Glutamatergic neuron (in vitro differentiated cells): Measurements from ENCODE around the gene UBE2E1. TPM values are rescaled to one million over a fixed set of nuclear protein-coding genes. Genes with fewer than 3 reads are reported as not detected.

ENCODE experiments used
- DNase-seq: peaks from one replicate; pipeline ENCODE4 v3.0.0; 2022
- H3K27ac Mint-ChIP-seq: one replicate; pipeline ENCODE4 v1.8.0; 2020; ENCODE audit warnings: mild to moderate bottlenecking, mixed read lengths, inconsistent platforms; ENCODE audit not compliant: unreplicated experiment
- H3K27me3 Mint-ChIP-seq: one replicate; pipeline ENCODE4 v1.8.0; 2020; ENCODE audit warnings: mild to moderate bottlenecking, moderate library complexity, mixed read lengths, inconsistent platforms; ENCODE audit not compliant: unreplicated experiment
- H3K36me3 Mint-ChIP-seq: one replicate; pipeline ENCODE4 v1.8.0; 2020; ENCODE audit warnings: mild to moderate bottlenecking, mixed read lengths, inconsistent platforms; ENCODE audit not compliant: unreplicated experiment
- H3K4me1 Mint-ChIP-seq: one replicate; pipeline ENCODE4 v1.8.0; 2020; ENCODE audit warnings: mild to moderate bottlenecking, low read depth, mixed read lengths, inconsistent platforms; ENCODE audit not compliant: unreplicated experiment
- H3K4me3 Mint-ChIP-seq: one replicate; pipeline ENCODE4 v1.8.0; 2020; ENCODE audit warnings: mild to moderate bottlenecking, mixed read lengths, inconsistent platforms; ENCODE audit not compliant: unreplicated experiment
- H3K9me3 Mint-ChIP-seq: one replicate; pipeline ENCODE4 v1.8.0; 2020; ENCODE audit warnings: mild to moderate bottlenecking, moderate library complexity, mixed read lengths, inconsistent platforms; ENCODE audit not compliant: unreplicated experiment
- CTCF ChIP-seq: fragments of 200-600 bp; sonication (generic); IDR thresholded peaks from one replicate; pipeline ENCODE4 v1.5.0; 2021; ENCODE audit not compliant: partially characterized antibody, unreplicated experiment
- total RNA-seq: library from RNA; stranded (reverse); fragmentation: NEBNext Ultra II Directional; extraction: Animal tissue kit (Norgen Biotek cat#: 25700); gene quantifications from one replicate; pipeline ENCODE4 v1.2.1, GENCODE V29; 2021; ENCODE audit not compliant: unreplicated experiment

UBE2E1 gene
- total RNA-seq, 1 donor from 2014 or later, result 74.2 TPM

GRCh38 chr3:23793528-23794134 is 12.1 kb upstream of the UBE2E1 start:
- Mint-ChIP-seq H3K27me3 (peaks cover 2% of the 10 kb centered on the region), H3K36me3 (no peaks in the 10 kb centered on the region), H3K4me3 (no peak overlapping the region), H3K4me1 (peaks cover 2% of the 10 kb centered on the region), H3K27ac (no peak overlapping the region), H3K9me3 (no peaks in the 10 kb centered on the region)
- TF ChIP-seq CTCF, result no peak
- no peak for DNase-seq

GRCh38 chr3:23795096-23795495 is 10.7 kb upstream of the UBE2E1 start:
- no peaks in the 10 kb centered on the region for H3K36me3 Mint-ChIP-seq
- no peaks in the 10 kb centered on the region for H3K9me3 Mint-ChIP-seq
- no peak for DNase-seq
- TF ChIP-seq CTCF, result no peak
- no peaks in the 10 kb centered on the region for H3K27me3 Mint-ChIP-seq
- no peak overlapping the region for H3K4me3 Mint-ChIP-seq
- H3K27ac Mint-ChIP-seq, result no peak overlapping the region
- peaks cover 2% of the 10 kb centered on the region for H3K4me1 Mint-ChIP-seq

GRCh38 chr3:23796518-23796917 is 9.2 kb upstream of the UBE2E1 start:
- no peaks in the 10 kb centered on the region for H3K9me3 Mint-ChIP-seq
- H3K36me3 Mint-ChIP-seq, result no peaks in the 10 kb centered on the region
- TF ChIP-seq CTCF, result no peak
- no peaks in the 10 kb centered on the region for H3K4me1 Mint-ChIP-seq
- no peak for DNase-seq
- H3K4me3 Mint-ChIP-seq, result no peak overlapping the region
- H3K27me3 Mint-ChIP-seq, result no peaks in the 10 kb centered on the region
- no peak overlapping the region for H3K27ac Mint-ChIP-seq

GRCh38 chr3:23797491-23797890 is 8.3 kb upstream of the UBE2E1 start:
- Mint-ChIP-seq H3K4me1 (no peaks in the 10 kb centered on the region), H3K4me3 (no peak overlapping the region), H3K27ac (no peak overlapping the region), H3K36me3 (no peaks in the 10 kb centered on the region), H3K27me3 (no peaks in the 10 kb centered on the region), H3K9me3 (no peaks in the 10 kb centered on the region)
- no peak for DNase-seq
- TF ChIP-seq CTCF, result no peak

GRCh38 chr3:23798456-23798855 is 7.3 kb upstream of the UBE2E1 start:
- H3K36me3 Mint-ChIP-seq, result no peaks in the 10 kb centered on the region
- H3K4me1 Mint-ChIP-seq, result no peaks in the 10 kb centered on the region
- no peak for TF ChIP-seq CTCF

More at GRCh38 chr3:23798456-23798855, 7.3 kb upstream of the UBE2E1 start:
- H3K27ac Mint-ChIP-seq, result no peak overlapping the region
- no peak overlapping the region for H3K4me3 Mint-ChIP-seq
- no peak for DNase-seq
- no peaks in the 10 kb centered on the region for H3K9me3 Mint-ChIP-seq
- no peaks in the 10 kb centered on the region for H3K27me3 Mint-ChIP-seq
